Hepatocyte (in vitro differentiated cells): ENCODE results near the gene HABP4. TPM values are rescaled to one million over a fixed set of nuclear protein-coding genes. Genes with fewer than 3 reads are reported as not detected.

Source experiments
- DNase-seq: peaks from one replicate; pipeline ENCODE4 v3.0.0-alpha.2; 2016; ENCODE audit warnings: low spot score
- H2AFZ ChIP-seq: fragments of 200-600 bp; sonication (generic); 2 replicates; pipeline ENCODE4 v1.6.0; 2016; ENCODE audit warnings: antibody characterized with exemption, mild to moderate bottlenecking
- H3K27ac ChIP-seq: fragments of 200-600 bp; sonication (generic); 2 replicates; pipeline ENCODE4 v1.5.1; 2016; ENCODE audit warnings: mild to moderate bottlenecking
- H3K27me3 ChIP-seq: fragments of 200-600 bp; sonication (generic); 2 replicates; pipeline ENCODE4 v1.6.1; 2016
- H3K36me3 ChIP-seq: fragments of 200-600 bp; sonication (generic); replicated peaks from 2 replicates; pipeline ENCODE4 v1.5.1; 2016; ENCODE audit warnings: low read depth; ENCODE audit not compliant: insufficient read depth
- H3K4me1 ChIP-seq: fragments of 200-600 bp; sonication (generic); 2 replicates; pipeline ENCODE4 v1.5.1; 2016; ENCODE audit warnings: mild to moderate bottlenecking, moderate library complexity; ENCODE audit not compliant: insufficient read depth
- H3K4me2 ChIP-seq: fragments of 200-600 bp; sonication (generic); 2 replicates; pipeline ENCODE4 v1.6.0; 2016
- H3K4me3 ChIP-seq: fragments of 200-600 bp; sonication (generic); 2 replicates; pipeline ENCODE4 v1.5.1; 2016; ENCODE audit warnings: mild to moderate bottlenecking
- H3K79me2 ChIP-seq: fragments of 200-600 bp; sonication (generic); 2 replicates; pipeline ENCODE4 v1.6.0; 2017; ENCODE audit warnings: mild to moderate bottlenecking
- H3K9me2 ChIP-seq: fragments of 200-600 bp; sonication (generic); replicated peaks from 2 replicates; pipeline ENCODE4 v1.6.0; 2017; ENCODE audit warnings: mild to moderate bottlenecking; ENCODE audit not compliant: insufficient read depth
- H3K9me3 ChIP-seq: fragments of 200-600 bp; sonication (generic); 2 replicates; pipeline ENCODE4 v1.5.1; 2016; ENCODE audit warnings: low read depth, mild to moderate bottlenecking
- H4K20me1 ChIP-seq: fragments of 200-600 bp; sonication (generic); 2 replicates; pipeline ENCODE4 v1.6.0; 2016; ENCODE audit warnings: mild to moderate bottlenecking; ENCODE audit not compliant: insufficient read depth, poor library complexity, severe bottlenecking
- CTCF ChIP-seq: fragments of 200-600 bp; sonication (generic); IDR thresholded peaks from 2 replicates; pipeline ENCODE4 v1.5.1; 2016; ENCODE audit warnings: antibody characterized with exemption, mild to moderate bottlenecking; ENCODE audit not compliant: poor library complexity
- EZH2 ChIP-seq: fragments of 200-600 bp; sonication (generic); IDR thresholded peaks from 2 replicates; pipeline ENCODE4 v1.6.1; 2016; ENCODE audit warnings: antibody characterized with exemption, mild to moderate bottlenecking, borderline replicate concordance
- EZH2phosphoT487 ChIP-seq: fragments of 200-600 bp; sonication (generic); IDR thresholded peaks from one replicate; pipeline ENCODE4 v1.6.1; 2018; ENCODE audit warnings: antibody characterized with exemption, mild to moderate bottlenecking, low read depth, moderate library complexity; ENCODE audit not compliant: unreplicated experiment, severe bottlenecking
- WGBS: methylation state at CpG from one replicate; pipeline ENCODE4 v1.1.6; 2016; ENCODE audit warnings: low lambda C conversion rate; ENCODE audit errors: missing lambda C conversion rate; 5-methylcytosine and 5-hydroxymethylcytosine counted together
- polyA plus RNA-seq: library from polyadenylated mRNA; unstranded; fragments of >200 nt; fragmentation: Nextera tagmentation; extraction: Ambion mirVana; gene quantifications from 2 replicates; pipeline ENCODE4 v1.2.1, GENCODE V29; 2016
- total RNA-seq: library from RNA; depleted of rRNA; stranded (reverse); fragments of >200 nt; gene quantifications from 2 replicates; pipeline ENCODE4 v1.2.3, GENCODE V29; 2014

The HABP4 gene
- total RNA-seq = 12.9 and 13.1 TPM in 2 replicates
- polyA plus RNA-seq = 18.0 and 24.8 TPM in 2 replicates

- Histone ChIP-seq H3K79me2 (peaks cover 25% of the 10 kb centered on the region), H3K4me1 (no peaks in the 10 kb centered on the region), H3K27me3 (no peaks in the 10 kb centered on the region), H3K4me3 (peak within 1 kb of the TSS; percentile 71), H3K36me3 (no peaks in the 10 kb centered on the region), H2AFZ (peak within 1 kb of the TSS; percentile 66), H3K4me2 (peak within 1 kb of the TSS; percentile 91), H4K20me1 (peaks cover 4% of the 10 kb centered on the region), H3K9me2 (no peaks in the 10 kb centered on the region), H3K9me3 (no peaks in the 10 kb centered on the region), H3K27ac (peak within 1 kb of the TSS; percentile 88)
- WGBS = 1% methylated on average over 65 of the region's 108 CpGs
- peak; percentile 99 for DNase-seq
- no peak for TF ChIP-seq EZH2
- TF ChIP-seq EZH2phosphoT487 = no peak
- TF ChIP-seq CTCF = no peak
Observed at GRCh38 chr9:96449845-96450612, at the start of gene HABP4. Gene HABP4, plus strand, starts transcription at chr9:96450169. Its CDS starts 111 bp downstream, at chr9:96450280.

- Histone ChIP-seq H3K27ac (peak overlapping the region; percentile 58), H3K4me1 (no peaks in the 10 kb centered on the region), H4K20me1 (no peaks in the 10 kb centered on the region), H2AFZ (peak overlapping the region; percentile 20), H3K79me2 (peaks cover 43% of the 10 kb centered on the region), H3K9me3 (no peaks in the 10 kb centered on the region), H3K36me3 (no peaks in the 10 kb centered on the region), H3K27me3 (no peaks in the 10 kb centered on the region), H3K9me2 (no peaks in the 10 kb centered on the region), H3K4me3 (no peak overlapping the region), H3K4me2 (no peak overlapping the region)
- WGBS = 81% methylated on average over 9 of the region's 9 CpGs
- TF ChIP-seq EZH2 (no peak), CTCF (no peak)
- DNase-seq = peak; percentile 37
Observed at GRCh38 chr9:96408409-96409280, 41.3 kb upstream of the HABP4 start.

- Histone ChIP-seq H4K20me1 (no peaks in the 10 kb centered on the region), H3K4me1 (peaks cover 3% of the 10 kb centered on the region), H3K36me3 (no peaks in the 10 kb centered on the region), H3K9me3 (no peaks in the 10 kb centered on the region), H3K27ac (no peak overlapping the region), H3K4me2 (no peak overlapping the region), H3K4me3 (no peak overlapping the region), H3K27me3 (no peaks in the 10 kb centered on the region), H2AFZ (no peak overlapping the region), H3K79me2 (peaks cover 69% of the 10 kb centered on the region), H3K9me2 (no peaks in the 10 kb centered on the region)
- TF ChIP-seq EZH2phosphoT487 = no peak
- no peak for TF ChIP-seq CTCF
- 99% methylated on average over 5 of the region's 5 CpGs for WGBS
- no peak for DNase-seq
Observed at GRCh38 chr9:96411129-96411838, 38.7 kb upstream of the HABP4 start.
